HG02571 (cell line): ENCODE measurements around the gene SIPA1L3.
"Not testable (repeated sequence)": the region's sequence is repeated elsewhere in the genome, so short reads cannot be mapped to it uniquely, and the experiment has no call there.

Source experiments
- ATAC-seq: cut with Tn5 transposase; IDR thresholded peaks from one replicate; pipeline ENCODE4 v1.9.1; 2021; ENCODE audit warnings: mild to moderate bottlenecking, moderate library complexity; ENCODE audit not compliant: unreplicated experiment

The SIPA1L3 gene

GRCh38 chr19:38061294-38061693 is 154.3 kb downstream of the SIPA1L3 start:
- no peak for ATAC-seq

GRCh38 chr19:38062959-38063761 is 156.2 kb downstream of the SIPA1L3 start:
- ATAC-seq = no peak

- ATAC-seq = no peak
Observed at GRCh38 chr19:38063928-38064327, 156.9 kb downstream of the SIPA1L3 start.

GRCh38 chr19:38064661-38065425 is 157.8 kb downstream of the SIPA1L3 start:
- no peak for ATAC-seq

GRCh38 chr19:38065775-38066174 is 158.8 kb downstream of the SIPA1L3 start:
- ATAC-seq = not testable (repeated sequence)

GRCh38 chr19:38068826-38069225 is 161.8 kb downstream of the SIPA1L3 start:
- no peak for ATAC-seq

- ATAC-seq = no peak
Observed at GRCh38 chr19:38070573-38070972, 163.6 kb downstream of the SIPA1L3 start.

- not testable (repeated sequence) for ATAC-seq
Observed at GRCh38 chr19:38071054-38071453, 164.0 kb downstream of the SIPA1L3 start.

GRCh38 chr19:38071647-38072046 is 164.6 kb downstream of the SIPA1L3 start:
- no peak for ATAC-seq

- no peak for ATAC-seq
Observed at GRCh38 chr19:38072776-38073750, 166.1 kb downstream of the SIPA1L3 start.

- no peak for ATAC-seq
Observed at GRCh38 chr19:38073841-38074685, 167.1 kb downstream of the SIPA1L3 start.

GRCh38 chr19:38076337-38076736 is 169.3 kb downstream of the SIPA1L3 start:
- ATAC-seq = no peak

GRCh38 chr19:38078302-38078930 is 171.4 kb downstream of the SIPA1L3 start:
- no peak for ATAC-seq

GRCh38 chr19:38079926-38080380 is 172.9 kb downstream of the SIPA1L3 start:
- ATAC-seq = peak; percentile 61

GRCh38 chr19:38081547-38082255 is 174.7 kb downstream of the SIPA1L3 start:
- no peak for ATAC-seq

GRCh38 chr19:38082256-38083118 is 175.5 kb downstream of the SIPA1L3 start:
- ATAC-seq = no peak

GRCh38 chr19:38084196-38084595 is 177.2 kb downstream of the SIPA1L3 start:
- ATAC-seq = no peak

GRCh38 chr19:38089440-38089839 is 182.4 kb downstream of the SIPA1L3 start:
- ATAC-seq = no peak
